HG03103 (cell line): ENCODE measurements around the gene RNF150.

Source experiments
- ATAC-seq: cut with Tn5 transposase; IDR thresholded peaks from one replicate; pipeline ENCODE4 v1.9.1; 2021; ENCODE audit warnings: low read depth; ENCODE audit not compliant: unreplicated experiment

RNF150 gene

DNA sequence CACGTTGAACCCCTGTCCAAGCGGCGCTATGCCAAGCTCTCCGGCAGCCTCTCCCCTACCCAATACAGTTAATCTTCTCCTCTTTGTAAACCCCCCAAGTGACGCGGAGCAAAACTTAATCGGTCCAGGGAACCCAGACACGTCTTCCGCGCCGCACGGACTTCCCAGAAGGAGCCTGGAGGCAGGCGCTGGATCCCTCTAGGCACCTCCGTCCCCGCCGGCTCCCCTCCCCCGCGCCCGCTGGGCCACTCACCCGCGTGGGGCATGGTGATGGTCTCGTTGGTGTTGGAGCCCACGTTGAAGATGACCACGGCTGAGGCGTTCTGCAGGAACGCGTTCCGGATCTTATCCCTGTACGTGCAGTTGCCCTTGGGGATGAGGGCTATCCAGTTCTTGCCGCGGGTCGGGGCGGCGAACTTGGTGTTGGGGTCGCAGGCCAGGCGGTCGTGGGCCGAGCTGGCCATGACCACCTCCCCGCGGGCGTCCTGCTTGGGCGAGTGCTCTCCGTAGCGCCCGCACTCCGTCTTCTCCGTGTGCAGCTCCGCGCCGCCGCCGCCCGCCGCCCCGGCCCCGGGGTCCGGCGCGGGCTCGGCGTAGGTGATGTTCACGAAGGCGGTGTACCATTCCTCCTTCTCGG, 1.1 kb downstream of the RNF150 start:
- no peak for ATAC-seq

DNA sequence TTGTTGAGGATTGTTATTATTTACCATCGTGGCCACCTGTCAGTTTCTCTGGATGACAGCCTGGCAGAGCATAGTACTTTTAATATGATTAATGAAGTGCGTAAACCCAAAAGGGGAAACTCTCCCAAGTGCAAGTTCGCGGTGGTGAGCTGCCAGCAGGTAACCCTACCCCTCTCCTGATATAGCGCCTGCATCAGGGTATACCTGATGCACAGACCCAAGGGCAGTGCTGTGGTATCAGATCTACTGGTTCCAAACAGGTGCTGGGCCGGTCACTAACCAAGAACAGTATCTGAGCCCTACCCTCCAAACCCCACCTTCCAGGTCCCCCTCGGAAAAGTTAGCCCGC, 1.6 kb downstream of the RNF150 start:
- no peak for ATAC-seq

DNA sequence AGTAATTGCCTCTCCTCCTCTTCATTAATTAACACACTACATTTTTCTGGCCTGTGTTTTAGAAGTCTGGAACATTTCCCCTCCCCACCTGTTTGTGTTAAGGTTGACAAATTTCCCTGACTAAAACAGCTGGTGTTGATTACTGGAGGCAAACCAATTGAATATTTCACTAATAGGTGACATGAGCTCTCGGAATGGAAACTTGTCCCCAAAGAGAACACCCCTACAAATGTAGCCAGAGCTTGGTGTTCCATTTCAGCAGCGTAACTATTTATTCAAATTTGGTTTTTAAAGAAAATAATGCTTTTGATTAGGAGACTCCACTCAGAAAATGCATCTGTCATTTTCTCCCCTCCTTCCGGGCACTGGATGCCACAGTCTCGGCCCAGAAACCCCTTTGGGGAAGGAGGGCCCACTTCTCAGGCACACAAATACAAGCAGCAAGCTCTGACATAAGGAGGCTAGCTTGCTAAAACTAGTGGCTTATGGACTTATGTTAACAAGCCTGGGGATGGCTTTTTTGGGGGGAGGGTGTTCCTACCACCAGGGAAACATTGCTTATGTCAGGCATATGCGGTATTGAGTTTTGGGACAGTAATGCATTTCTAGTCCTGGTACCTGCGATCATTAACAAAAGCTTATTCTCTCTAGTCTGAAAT, 2.2 kb downstream of the RNF150 start:
- ATAC-seq = no peak

DNA sequence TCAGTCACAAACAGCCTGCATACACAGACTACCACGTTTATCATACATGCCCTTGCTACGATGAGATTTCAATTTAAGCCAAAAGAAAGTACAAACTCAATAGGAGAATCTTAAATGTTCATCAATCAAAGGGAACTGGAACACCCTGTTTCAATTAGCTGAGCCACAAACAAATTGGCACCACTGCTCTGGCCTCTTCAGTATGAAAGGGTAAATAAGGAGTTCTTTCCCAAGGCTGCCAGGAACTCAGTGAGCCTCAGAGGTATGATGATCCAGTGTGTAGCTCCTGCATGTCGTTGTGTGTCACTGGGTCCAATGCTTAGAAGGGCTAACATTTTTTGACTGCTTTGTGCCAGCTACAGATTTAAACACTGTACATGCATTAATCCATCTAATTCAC, 5.4 kb downstream of the RNF150 start:
- ATAC-seq = no peak

DNA sequence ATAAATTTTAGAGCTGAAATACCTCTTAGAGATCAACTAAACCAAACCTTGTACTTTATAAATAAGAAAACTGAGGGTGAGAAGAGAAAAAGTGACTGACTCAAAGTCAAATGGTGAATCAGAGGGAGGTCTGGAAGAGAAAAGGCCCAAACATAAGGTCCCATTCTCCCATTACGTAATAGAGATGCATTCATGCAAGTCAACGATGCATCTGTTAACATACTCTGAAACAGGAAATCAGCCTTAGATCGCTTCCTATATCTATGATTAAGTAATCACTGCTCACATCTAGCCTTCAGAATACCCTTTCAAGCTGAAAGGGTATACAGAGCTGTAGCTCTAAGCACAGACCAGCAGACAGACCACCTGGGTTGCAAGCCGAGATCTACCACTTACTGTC, 6.5 kb downstream of the RNF150 start:
- no peak for ATAC-seq

DNA sequence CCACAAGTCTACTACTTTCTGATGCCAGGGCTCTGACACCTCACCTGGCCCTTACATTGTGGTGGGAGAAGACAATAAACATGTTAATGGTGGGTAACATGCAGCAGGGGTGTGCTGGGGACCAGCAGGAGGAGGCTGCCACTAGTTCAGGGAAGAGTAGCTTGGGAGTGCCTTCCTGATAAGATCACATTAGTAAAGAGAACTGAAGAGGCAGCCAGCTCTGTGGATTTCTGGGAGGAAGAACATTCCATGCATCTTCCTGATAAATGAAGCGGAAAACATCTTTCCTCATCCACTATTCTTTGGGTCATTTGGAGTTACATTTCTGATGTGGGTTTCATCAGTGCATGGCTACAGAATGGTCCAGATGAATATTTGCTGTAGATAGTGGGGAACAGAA, 9.0 kb downstream of the RNF150 start:
- no peak for ATAC-seq

DNA sequence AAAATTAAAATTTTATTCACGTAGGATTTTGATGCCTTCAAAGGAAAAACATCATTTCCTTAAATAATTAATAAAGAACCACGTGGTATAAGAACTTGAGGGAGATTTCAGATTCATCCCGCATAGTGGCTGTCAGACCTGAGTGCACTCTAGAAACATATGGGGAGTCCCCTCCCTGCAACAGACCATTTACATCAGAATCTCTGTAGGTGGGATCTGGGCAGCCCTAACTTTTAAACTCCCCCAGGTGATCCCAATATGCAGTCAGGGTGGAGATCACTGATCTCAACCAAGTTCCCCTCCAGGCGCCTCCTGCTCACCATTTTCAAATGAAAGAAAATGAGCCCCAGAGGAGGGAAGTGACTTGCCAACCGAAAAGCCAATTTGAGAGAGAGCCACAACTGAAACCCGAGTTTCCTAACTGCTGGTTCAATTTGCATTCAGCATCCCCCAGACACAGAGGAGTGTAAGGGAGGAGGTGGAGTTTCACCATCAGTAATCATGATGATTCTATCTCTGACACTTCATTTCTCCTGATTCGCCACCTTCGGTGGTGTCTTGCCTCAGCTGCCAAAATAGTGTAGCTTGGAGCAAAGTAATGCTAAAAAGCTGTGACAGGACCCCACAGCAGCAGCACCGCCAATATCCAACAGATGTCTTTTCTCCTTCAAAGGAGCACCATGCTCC, 11.4 kb downstream of the RNF150 start:
- ATAC-seq = peak; percentile 96

DNA sequence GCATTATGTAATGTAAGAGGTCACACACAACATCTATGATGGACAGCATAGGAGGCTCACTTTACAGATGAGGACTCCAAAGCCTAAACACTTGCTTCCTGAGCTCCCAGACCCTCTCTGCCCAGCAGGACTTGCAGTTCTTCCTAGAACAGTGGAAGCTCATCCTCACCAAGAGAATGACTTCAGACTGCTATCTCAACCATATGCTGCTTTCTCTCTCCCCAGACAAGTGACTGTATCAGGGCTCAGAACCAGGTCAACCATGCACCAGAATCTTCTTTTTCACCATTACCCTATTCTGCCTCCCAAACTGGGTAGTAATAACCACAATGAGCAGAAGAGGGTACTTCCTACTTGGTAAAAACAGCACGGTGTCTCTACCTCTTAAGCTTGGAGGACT, 12.2 kb downstream of the RNF150 start:
- ATAC-seq = no peak

DNA sequence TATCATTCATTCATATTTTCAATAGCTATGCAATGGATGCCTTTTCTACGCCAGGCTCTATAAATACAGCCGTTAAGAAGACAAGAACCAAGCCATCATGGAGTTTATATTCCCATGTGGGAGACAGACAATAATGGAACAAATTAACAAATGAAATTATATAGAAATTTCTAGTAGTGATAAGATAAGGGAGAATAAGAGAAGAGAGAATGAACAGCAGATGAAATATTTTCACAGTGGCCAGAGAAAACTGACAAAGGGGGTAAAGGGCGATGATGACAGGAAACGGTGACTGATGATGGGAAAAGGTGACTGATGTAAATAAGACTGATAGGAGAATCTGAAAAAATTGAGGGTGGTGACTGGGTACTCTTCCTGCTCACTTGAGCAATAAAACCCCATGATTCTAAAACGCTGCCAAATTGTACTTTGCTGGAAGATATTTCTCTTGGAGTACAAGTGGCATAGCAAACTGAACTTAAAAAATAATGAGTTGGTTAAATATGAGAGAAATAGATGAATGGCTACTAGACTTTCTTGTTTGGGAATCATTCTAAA, 13.2 kb downstream of the RNF150 start:
- no peak for ATAC-seq

DNA sequence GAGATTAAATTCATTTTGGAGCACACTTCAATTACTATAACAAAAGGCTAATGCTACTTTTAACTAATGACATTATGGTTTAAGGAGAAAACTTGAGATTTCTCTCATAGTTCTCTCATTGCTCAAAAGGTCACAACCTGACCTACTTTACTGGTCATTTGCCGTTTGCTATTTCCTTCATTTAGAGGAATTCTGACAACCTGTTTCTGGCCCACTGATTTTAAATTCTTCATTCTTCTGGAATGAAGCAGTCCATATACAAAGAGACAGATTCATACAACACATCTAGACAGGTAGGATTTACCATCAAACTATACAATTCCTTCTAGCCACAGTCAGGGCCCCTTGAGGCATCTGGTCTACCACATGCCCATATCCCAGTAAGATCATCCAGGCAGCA, 14.2 kb downstream of the RNF150 start:
- ATAC-seq = no peak

DNA sequence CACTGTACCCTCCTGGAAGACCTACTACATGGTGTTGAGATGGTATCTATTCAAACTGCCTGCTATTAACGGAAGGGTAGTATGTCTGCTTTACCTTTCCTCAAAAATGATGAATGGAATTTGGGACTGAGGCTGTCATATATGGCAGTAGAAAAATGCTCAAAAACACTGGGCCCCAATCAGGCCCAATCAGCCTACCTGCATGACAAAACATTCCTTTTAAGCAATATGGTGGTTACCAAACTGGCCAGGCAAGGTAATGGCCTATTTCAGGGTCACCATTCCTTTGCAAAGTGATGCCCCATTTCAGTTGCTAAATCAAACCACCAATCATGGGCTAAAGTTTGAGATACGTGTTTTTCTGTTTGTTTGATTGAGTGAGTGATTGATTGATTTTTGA, 14.9 kb downstream of the RNF150 start:
- no peak for ATAC-seq

DNA sequence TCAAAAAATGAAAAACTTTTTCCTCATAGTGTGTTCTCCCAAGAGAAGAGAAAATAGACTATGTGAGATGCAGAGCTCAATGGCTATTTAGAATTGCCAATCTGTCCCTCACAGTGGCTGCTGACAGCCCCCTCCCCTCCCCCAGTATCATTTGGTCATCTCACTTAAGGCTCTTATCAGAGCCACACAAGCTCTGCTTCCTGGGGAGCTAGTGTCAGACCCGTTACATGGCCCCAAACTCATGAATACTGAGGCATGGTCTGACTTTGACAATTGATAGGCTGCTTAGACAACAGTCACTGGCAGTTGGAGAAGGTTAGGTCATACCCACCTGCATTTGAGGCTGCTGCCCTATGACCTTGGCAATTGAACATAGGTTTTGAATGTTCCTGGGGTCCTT, 15.3 kb downstream of the RNF150 start:
- ATAC-seq = no peak

DNA sequence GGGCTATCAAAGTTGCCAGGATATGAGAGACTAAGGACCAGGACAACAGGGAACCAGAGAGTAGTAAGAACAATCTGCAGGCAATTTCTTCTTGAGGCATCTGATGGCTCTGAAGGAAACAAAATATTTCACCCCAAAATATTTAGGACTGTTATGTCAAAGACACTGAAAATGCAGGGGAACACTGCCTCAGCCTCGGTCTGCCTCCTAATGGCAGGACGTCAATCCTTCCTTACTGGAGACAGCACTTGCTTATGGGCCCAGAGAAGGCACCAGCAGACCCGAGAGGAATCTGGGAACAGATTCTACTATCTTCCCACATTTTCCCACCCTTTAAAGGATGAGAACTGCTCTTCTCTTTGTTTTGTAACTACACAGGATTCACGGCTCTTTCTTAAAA, 23.3 kb downstream of the RNF150 start:
- ATAC-seq = no peak

DNA sequence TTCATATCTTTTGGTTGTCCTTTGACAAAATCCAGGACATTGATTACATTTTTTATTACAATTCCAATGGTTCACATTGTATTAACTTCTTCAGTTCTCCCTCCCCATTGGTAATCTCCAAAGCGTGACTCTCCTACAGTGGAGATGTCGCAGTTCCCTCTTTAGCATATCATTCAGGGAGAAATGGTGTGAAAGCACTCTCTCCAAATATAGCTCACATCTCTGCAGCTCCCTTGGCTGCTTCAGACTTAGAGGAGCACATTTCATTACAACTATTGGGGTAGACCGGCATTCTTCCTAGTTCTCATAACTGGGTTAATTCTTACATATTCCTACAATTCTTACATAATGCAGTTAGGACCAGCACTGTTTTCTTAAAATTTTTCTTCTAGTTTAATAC, 25.3 kb downstream of the RNF150 start:
- no peak for ATAC-seq

DNA sequence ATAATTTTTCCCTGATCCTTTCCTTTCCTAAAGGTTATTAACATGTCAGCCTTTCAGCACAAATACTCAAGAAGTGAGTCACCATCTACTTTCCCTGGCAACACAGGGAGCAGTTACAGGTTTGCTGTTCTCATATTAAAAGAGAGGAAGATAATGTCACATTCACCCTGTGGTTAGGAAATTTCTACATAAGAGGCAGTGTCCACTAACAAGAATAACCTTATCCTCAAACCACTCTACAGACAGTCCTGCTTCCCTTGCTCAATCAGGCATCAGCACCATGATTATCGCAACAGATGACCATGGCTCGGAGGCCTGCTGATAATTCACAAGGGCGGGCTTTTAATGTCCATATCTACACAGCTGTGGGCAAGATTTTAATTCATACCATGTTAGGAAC, 30.9 kb downstream of the RNF150 start:
- no peak for ATAC-seq

DNA sequence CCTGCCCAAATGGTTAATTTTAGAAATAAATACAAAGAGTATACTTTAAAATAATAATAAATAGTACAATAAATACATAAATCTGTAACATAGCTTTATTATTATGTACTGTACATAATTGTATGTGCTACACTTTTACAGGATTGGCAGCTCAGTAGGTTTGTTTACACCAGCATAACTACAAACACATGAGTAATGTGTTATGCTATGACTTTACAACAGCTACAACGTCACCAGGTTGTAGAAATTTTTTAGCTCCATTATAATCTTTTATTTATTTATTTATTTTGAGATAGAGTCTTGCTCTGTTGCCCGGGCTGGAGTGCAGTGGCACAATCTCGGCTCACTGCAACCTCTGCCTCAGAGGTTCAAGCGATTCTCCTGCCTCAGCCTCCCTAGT, 31.8 kb downstream of the RNF150 start:
- no peak for ATAC-seq

DNA sequence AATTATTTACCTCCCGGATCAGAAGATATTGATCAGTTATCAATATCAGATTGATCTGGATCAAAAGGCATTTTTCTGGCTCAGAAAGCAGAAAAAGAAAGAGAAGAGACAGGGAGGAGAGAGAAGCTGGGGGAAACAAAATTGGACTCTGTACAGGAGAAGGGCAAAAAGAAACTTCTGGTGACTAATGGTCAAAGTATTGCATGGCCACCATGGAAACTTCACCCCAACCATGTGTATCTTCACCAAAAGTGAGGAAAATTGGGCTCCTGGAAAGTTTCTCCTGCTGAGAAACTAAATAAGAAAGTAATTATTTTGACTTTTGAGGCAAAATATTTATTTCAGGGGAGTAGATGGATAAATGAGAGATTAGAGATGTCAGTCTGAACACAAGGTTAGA, 33.9 kb downstream of the RNF150 start:
- ATAC-seq = no peak

DNA sequence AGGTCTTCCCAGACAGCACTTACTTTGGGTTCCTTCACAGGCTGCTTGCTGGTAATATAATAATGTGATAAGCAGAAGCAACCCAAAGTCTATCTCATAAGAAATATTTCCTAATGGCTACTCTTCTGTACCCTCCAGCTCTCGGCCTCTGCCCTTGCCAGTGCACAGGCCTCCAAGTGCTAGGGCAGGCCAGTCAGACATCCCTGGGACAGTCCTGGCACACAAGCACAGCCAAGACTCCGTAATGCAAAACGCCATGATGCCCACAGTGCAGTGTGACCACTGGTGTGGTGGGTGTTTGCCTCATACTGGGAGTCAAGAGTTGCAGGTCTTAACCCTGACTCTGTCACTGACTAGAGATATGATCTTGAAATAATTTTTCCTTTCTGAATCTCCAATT, 35.1 kb downstream of the RNF150 start:
- no peak for ATAC-seq

DNA sequence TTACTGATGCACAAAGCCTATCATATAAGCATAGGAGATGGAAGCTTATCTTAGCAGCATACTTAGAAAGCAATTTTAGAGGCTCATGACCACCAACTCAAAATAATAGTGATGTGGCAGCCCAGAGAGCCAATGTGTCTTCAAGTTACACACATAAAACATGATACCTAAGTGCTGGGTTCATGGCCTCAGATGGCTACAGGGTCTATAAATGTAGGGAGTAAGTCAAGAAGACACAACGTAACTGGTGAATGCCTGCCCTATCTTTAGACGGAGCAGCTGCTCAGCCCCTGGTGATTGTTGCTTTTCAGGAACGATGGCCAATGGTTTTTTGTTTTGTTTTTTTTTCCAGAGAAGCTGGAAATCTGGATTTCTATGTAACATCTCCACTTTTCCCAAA, 42.8 kb downstream of the RNF150 start:
- no peak for ATAC-seq

DNA sequence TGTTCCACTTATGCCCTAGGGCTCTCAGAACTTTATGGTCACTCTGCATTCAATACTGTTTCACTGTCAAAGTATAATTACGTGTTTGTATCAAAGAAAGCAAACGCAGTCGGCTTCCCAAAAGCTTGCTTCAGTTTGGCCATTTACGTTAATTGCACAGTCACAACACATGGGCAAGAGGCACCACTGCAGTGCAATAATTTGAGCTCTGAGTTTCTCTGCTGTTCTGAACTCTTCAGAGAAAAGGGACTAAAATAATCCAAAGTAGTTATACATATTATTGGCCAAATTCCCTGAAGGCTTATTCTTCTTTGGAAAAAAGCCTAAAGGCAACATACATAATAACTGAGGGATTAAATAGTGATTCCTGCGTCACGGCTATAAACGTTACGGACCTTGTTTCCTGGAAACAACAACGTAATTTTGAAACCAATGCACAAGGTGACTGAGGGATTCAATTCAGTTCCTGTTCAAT, 51.3 kb downstream of the RNF150 start:
- ATAC-seq = no peak

DNA sequence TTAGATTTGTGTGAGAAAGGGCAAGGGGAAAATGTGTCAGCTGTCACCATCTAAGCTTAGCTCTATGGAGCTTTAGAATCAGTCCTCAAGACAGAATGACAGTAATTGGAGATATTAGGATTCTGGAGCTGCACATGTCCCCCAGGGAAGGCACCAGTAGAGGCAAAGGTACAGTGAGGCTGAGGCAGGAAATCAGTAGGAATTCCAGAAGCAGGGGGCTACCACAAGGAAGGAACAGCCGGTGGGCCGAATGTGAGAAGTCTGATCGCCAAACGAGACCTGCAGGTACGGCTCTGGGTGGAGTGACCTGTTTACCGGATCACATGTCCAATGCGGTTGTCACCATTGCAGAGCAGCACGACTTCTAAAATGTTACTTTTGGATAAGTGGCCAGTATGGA, 52.6 kb downstream of the RNF150 start:
- ATAC-seq = no peak

DNA sequence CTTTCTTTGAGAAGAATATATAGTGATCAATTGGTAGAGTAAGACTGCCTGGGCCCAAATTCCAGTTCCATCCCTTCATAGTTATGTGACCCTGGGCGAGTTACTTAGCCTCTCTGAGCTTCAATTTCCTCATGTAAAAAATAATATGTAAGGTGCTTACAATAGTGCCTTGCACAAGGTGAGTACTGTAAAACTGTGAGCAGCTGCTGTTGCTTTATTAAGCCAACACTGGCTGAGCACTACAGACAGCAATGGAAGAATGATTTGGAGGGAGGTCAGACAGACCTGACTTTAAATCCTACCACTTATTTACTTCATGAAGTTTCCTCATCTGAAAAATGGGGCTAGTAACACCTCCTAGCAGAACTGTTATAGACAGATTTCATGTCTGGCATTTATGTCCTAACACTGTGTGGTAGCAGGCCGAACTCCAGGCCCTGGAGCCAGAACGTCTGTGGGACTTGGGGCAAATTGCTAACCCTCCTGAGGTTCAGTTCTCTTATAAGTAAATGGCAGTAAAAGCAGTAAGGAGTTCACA, 53.8 kb downstream of the RNF150 start:
- no peak for ATAC-seq
